PFSK-1 (cell line): Measurements from ENCODE around the gene STEAP1B.

ENCODE experiments used
- FOXP2 ChIP-seq: optimal IDR thresholded peaks from 2 replicates; pipeline ENCODE3; 2011; ENCODE audit warnings: borderline replicate concordance, control low read depth, inconsistent platforms; ENCODE audit not compliant: insufficient read depth; ENCODE audit errors: extremely low read length, extremely low read depth
- POLR2AphosphoS5 ChIP-seq: IDR thresholded peaks from 2 replicates; pipeline ENCODE4 v1.6.1; 2012; ENCODE audit warnings: low read depth, mild to moderate bottlenecking, control low read depth, low read length, moderate library complexity
- REST ChIP-seq, 2 experiments: IDR thresholded peaks; 2 replicates each; pipeline versions ENCODE4 v1.6.1 to v1.8.0; 2011 to 2012; ENCODE audit warnings: low read depth in 2 of 2, low read length in 2 of 2, control low read depth in 1 of 2, inconsistent platforms in 1 of 2, mild to moderate bottlenecking in 1 of 2, moderate library complexity in 1 of 2; ENCODE audit not compliant: insufficient read depth in 1 of 2
- SIN3A ChIP-seq: IDR thresholded peaks from 2 replicates; pipeline ENCODE4 v1.6.1; 2012; ENCODE audit warnings: mild to moderate bottlenecking, low read length, moderate library complexity, borderline replicate concordance; ENCODE audit not compliant: insufficient read depth
- TAF1 ChIP-seq: IDR thresholded peaks from 2 replicates; pipeline ENCODE4 v1.6.1; 2012; ENCODE audit warnings: low read length, control low read depth, borderline replicate concordance; ENCODE audit not compliant: insufficient read depth

The STEAP1B gene

GRCh38 chr7:22485189-22485588 lies 14.8 kb downstream of the STEAP1B start:
- TF ChIP-seq POLR2AphosphoS5 (no peak), REST (IDR thresholded peaks at IDR 0.05; ENCODE audit: insufficient read depth in 1 of 2, low read depth in 2 of 2, low read length in 2 of 2) (no peak), TAF1 (no peak), FOXP2 (no peak), SIN3A (no peak)

- TF ChIP-seq TAF1 (no peak), POLR2AphosphoS5 (no peak), REST (IDR thresholded peaks at IDR 0.05; ENCODE audit: insufficient read depth in 1 of 2, low read depth in 2 of 2, low read length in 2 of 2) (no peak), SIN3A (no peak), FOXP2 (no peak)
Observed at GRCh38 chr7:22482503-22482902, 17.5 kb downstream of the STEAP1B start.

GRCh38 chr7:22481726-22482125 lies 18.3 kb downstream of the STEAP1B start:
- TF ChIP-seq FOXP2 = no peak
- TF ChIP-seq REST (IDR thresholded peaks at IDR 0.05; ENCODE audit: insufficient read depth in 1 of 2, low read depth in 2 of 2, low read length in 2 of 2) = no peak
- TF ChIP-seq POLR2AphosphoS5 = no peak
- TF ChIP-seq TAF1 = no peak
- no peak for TF ChIP-seq SIN3A

GRCh38 chr7:22480523-22481075 lies 19.4 kb downstream of the STEAP1B start:
- TF ChIP-seq POLR2AphosphoS5 (no peak), SIN3A (no peak), TAF1 (no peak)

GRCh38 chr7:22477876-22478450 lies 22.0 kb downstream of the STEAP1B start:
- TF ChIP-seq TAF1 (no peak), FOXP2 (no peak), SIN3A (no peak), REST (IDR thresholded peaks at IDR 0.05; ENCODE audit: insufficient read depth in 1 of 2, low read depth in 2 of 2, low read length in 2 of 2) (no peak), POLR2AphosphoS5 (no peak)
